ENCODE results near the gene ROGDI.

GRCh38 chr16:4788910-4789309 is 13.5 kb downstream of the ROGDI start:
- no peak for TF ChIP-seq CTCF (IDR thresholded peaks at IDR 0.05)
- no peak for TF ChIP-seq POLR2A (IDR thresholded peaks at IDR 0.05)
